Spleen (tissue), 7 donors: ENCODE measurements around the gene FCHO2.
"Not testable (repeated sequence)": the region's sequence is repeated elsewhere in the genome, so short reads cannot be mapped to it uniquely, and the experiment has no call there.

Source experiments
- POLR2A ChIP-seq, 3 donors: fragments of 450-650 bp; IDR thresholded peaks; one replicate each; pipeline ENCODE4 v1.5.1; 2017; ENCODE audit warnings: antibody characterized with exemption in 3 of 3, mild to moderate bottlenecking in 1 of 3
- POLR2AphosphoS5 ChIP-seq, 3 donors: sonication (generic); formaldehyde crosslinking; IDR thresholded peaks; one replicate each; pipeline ENCODE4 v1.5.1; 2017; ENCODE audit warnings: antibody characterized with exemption in 3 of 3
- TF ChIP-seq, protein P1 (sequence below), 11 experiments: fragments of 200-600 bp in 7 of 11; fragments of 450-650 bp in 4 of 11; sonication (generic) in 4 of 11; IDR thresholded peaks in 8 of 11; conservative IDR thresholded peaks in 3 of 11; 1 replicate in 7 of 11; 2 replicates in 4 of 11; pipeline versions ENCODE4 v1.4.0 to v1.8.0; 2016 to 2021; ENCODE audit warnings: antibody characterized with exemption in 11 of 11, inconsistent platforms in 4 of 11, mild to moderate bottlenecking in 1 of 11
- donor health status: DM: no; HTN: no; CAD: no; lungs with moderate emphysema.
- donor health status: DM: no; HTN: no; CAD: no.
- donor health status: DM: no; HTN: no; CAD: no.

DNA sequence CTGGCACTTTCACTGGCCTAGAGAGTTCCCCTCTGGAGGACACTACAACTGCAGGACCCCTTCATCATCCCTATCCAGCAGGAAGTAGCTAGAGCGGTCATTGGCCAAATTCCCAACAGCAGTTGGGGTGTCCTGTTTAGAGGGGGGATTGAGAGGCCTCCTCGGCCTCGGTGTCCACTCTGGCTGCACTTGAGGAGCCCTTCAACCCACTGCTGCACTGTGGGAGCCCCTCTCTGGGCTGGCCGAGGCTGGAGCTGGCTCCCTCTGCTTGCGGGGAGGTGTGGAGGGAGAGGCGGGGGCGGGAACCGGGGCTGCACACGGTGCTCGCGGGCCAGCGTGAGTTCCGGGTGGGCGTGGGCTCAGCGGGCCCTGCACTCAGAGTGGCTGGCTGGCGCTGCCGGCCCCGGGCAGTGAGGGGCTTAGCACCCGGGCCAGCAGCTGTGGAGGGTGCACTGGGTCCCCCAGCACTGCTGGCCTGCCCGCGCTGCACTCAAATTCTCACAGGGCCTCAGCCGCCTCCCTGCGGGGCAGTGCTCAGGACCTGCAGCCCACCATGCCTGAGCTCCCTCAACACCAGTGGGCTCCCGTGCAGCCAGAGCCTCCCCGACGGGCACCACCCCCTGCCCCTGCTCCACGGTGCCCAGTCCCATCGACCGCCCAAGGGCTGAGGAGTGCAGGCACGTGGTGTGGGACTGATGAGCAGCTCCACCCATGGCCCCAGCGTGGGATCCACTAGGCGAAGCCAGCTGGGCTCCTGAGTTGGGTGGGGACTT lies 20.7 kb upstream of the FCHO2 start:
- not testable (repeated sequence) for TF ChIP-seq POLR2AphosphoS5, POLR2A (IDR thresholded peaks at IDR 0.05)
- TF ChIP-seq, protein P1, sequence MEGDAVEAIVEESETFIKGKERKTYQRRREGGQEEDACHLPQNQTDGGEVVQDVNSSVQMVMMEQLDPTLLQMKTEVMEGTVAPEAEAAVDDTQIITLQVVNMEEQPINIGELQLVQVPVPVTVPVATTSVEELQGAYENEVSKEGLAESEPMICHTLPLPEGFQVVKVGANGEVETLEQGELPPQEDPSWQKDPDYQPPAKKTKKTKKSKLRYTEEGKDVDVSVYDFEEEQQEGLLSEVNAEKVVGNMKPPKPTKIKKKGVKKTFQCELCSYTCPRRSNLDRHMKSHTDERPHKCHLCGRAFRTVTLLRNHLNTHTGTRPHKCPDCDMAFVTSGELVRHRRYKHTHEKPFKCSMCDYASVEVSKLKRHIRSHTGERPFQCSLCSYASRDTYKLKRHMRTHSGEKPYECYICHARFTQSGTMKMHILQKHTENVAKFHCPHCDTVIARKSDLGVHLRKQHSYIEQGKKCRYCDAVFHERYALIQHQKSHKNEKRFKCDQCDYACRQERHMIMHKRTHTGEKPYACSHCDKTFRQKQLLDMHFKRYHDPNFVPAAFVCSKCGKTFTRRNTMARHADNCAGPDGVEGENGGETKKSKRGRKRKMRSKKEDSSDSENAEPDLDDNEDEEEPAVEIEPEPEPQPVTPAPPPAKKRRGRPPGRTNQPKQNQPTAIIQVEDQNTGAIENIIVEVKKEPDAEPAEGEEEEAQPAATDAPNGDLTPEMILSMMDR (IDR thresholded peaks at IDR 0.05 in 8 of 11, conservative IDR thresholded peaks at IDR 0.05 in 3 of 11): not testable (repeated sequence)
